HepG2 (cell line): ENCODE measurements around the gene ABTB2. TPM values are rescaled to one million over a fixed set of nuclear protein-coding genes. Genes with fewer than 3 reads are reported as not detected.

Experiments used
- CEBPG ChIP-seq: IDR thresholded peaks from 2 replicates; pipeline ENCODE4 v1.6.1; 2016
- DPF2 ChIP-seq: sonication (generic); formaldehyde crosslinking; IDR thresholded peaks from 2 replicates; pipeline ENCODE4 v1.4.0; 2020; ENCODE audit warnings: mild to moderate bottlenecking, low read depth, missing genetic modification reagents, borderline replicate concordance
- FOXA3 ChIP-seq: IDR thresholded peaks from 2 replicates; pipeline ENCODE4 v1.6.1; 2016; ENCODE audit warnings: missing genetic modification reagents, missing compliant biosample characterization
- HMG20B ChIP-seq: conservative IDR thresholded peaks from 2 replicates; pipeline ENCODE4 v1.6.1; 2016; ENCODE audit warnings: missing genetic modification reagents, missing compliant biosample characterization
- HNF4A ChIP-seq: sonication (generic); formaldehyde crosslinking; IDR thresholded peaks from 2 replicates; pipeline ENCODE4 v1.4.0; 2020; ENCODE audit warnings: missing genetic modification reagents
- HNRNPL ChIP-seq: fragments of 200-400 bp; formaldehyde crosslinking; IDR thresholded peaks from 2 replicates; pipeline ENCODE4 v1.6.1; 2017; ENCODE audit warnings: mild to moderate bottlenecking, low read depth, low read length
- KDM1A ChIP-seq: IDR thresholded peaks from 2 replicates; pipeline ENCODE4 v1.6.1; 2016; ENCODE audit warnings: missing compliant biosample characterization
- MEF2D ChIP-seq: sonication (generic); formaldehyde crosslinking; IDR thresholded peaks from 2 replicates; pipeline ENCODE4 v1.5.1; 2020; ENCODE audit warnings: mild to moderate bottlenecking, missing genetic modification reagents
- MEIS1 ChIP-seq: sonication (generic); formaldehyde crosslinking; IDR thresholded peaks from 2 replicates; pipeline ENCODE4 v1.9.0; 2021; ENCODE audit warnings: mild to moderate bottlenecking, missing genetic modification reagents, moderate library complexity, borderline replicate concordance
- NCOA1 ChIP-seq: sonication (generic); formaldehyde crosslinking; IDR thresholded peaks from 2 replicates; pipeline ENCODE4 v1.9.0; 2021; ENCODE audit warnings: missing genetic modification reagents
- NFYC ChIP-seq: IDR thresholded peaks from 2 replicates; pipeline ENCODE4 v1.6.1; 2016; ENCODE audit warnings: missing genetic modification reagents, missing compliant biosample characterization
- ZFP62 ChIP-seq: sonication (generic); formaldehyde crosslinking; IDR thresholded peaks from 2 replicates; pipeline ENCODE4 v1.4.0; 2020; ENCODE audit warnings: missing genetic modification reagents
- ZNF44 ChIP-seq: sonication (generic); formaldehyde crosslinking; IDR thresholded peaks from 2 replicates; pipeline ENCODE4 v1.5.1; 2020; ENCODE audit warnings: mild to moderate bottlenecking, missing genetic modification reagents
- ZNF557 ChIP-seq: sonication (generic); formaldehyde crosslinking; IDR thresholded peaks from 2 replicates; pipeline ENCODE4 v1.4.0; 2020; ENCODE audit warnings: missing genetic modification reagents
- ZNF644 ChIP-seq: IDR thresholded peaks from 2 replicates; pipeline ENCODE4 v1.6.1; 2016; ENCODE audit warnings: low read depth
- ZNF839 ChIP-seq: sonication (generic); formaldehyde crosslinking; IDR thresholded peaks from 2 replicates; pipeline ENCODE4 v1.4.0; 2020; ENCODE audit warnings: missing genetic modification reagents, mild to moderate bottlenecking, borderline replicate concordance
- polyA plus RNA-seq, 8 experiments: library from polyadenylated mRNA; depleted of rRNA in 3 of 8; stranded (reverse) in 7 of 8; unstranded in 1 of 8; fragments of >200 nt; fragmentation: Illumina TruSeq in 4 of 8; extraction: Trizol in 4 of 8; gene quantifications; 2 replicates each; pipeline versions ENCODE4 v1.2.1 to v1.2.3, GENCODE V29; 2011 to 2016; ENCODE audit warnings: low read depth in 4 of 8, missing spikeins in 1 of 8, mixed read lengths in 1 of 8; ENCODE audit not compliant: insufficient read depth in 1 of 8
- total RNA-seq, 5 experiments: library from RNA; depleted of rRNA; stranded (reverse); fragments of >200 nt; fragmentation: Illumina TruSeq; extraction: Trizol; gene quantifications; 2 replicates each; pipeline ENCODE4 v1.2.3, GENCODE V29; 2016; ENCODE audit warnings: low read depth in 1 of 5
- TF ChIP-seq, protein P1 (sequence below): sonication (generic); formaldehyde crosslinking; IDR thresholded peaks from 2 replicates; pipeline ENCODE4 v1.5.1; 2020; ENCODE audit warnings: mild to moderate bottlenecking, missing genetic modification reagents, borderline replicate concordance
- TF ChIP-seq, protein P2 (sequence below): sonication (generic); formaldehyde crosslinking; IDR thresholded peaks from 2 replicates; pipeline ENCODE4 v1.4.0; 2020; ENCODE audit warnings: mild to moderate bottlenecking, missing genetic modification reagents
- TF ChIP-seq, protein P3 (sequence below): sonication (generic); formaldehyde crosslinking; IDR thresholded peaks from 2 replicates; pipeline ENCODE4 v1.5.1; 2020; ENCODE audit warnings: missing genetic modification reagents, mild to moderate bottlenecking, borderline replicate concordance
- TF ChIP-seq, protein P4 (sequence below): sonication (generic); formaldehyde crosslinking; IDR thresholded peaks from 2 replicates; pipeline ENCODE4 v1.8.1; 2023; ENCODE audit warnings: mild to moderate bottlenecking, missing genetic modification reagents, borderline replicate concordance
- TF ChIP-seq, protein P5 (sequence below): sonication (generic); formaldehyde crosslinking; IDR thresholded peaks from 2 replicates; pipeline ENCODE4 v1.8.1; 2023; ENCODE audit warnings: mild to moderate bottlenecking, inconsistent platforms, moderate library complexity, missing genetic modification reagents, borderline replicate concordance

The ABTB2 gene
- total and polyA plus RNA-seq, 2 of the 13 experiments (the other 11 are each of a cell fraction or from before 2014, with no cell fraction given), result 5.1 to 15.4 TPM

DNA sequence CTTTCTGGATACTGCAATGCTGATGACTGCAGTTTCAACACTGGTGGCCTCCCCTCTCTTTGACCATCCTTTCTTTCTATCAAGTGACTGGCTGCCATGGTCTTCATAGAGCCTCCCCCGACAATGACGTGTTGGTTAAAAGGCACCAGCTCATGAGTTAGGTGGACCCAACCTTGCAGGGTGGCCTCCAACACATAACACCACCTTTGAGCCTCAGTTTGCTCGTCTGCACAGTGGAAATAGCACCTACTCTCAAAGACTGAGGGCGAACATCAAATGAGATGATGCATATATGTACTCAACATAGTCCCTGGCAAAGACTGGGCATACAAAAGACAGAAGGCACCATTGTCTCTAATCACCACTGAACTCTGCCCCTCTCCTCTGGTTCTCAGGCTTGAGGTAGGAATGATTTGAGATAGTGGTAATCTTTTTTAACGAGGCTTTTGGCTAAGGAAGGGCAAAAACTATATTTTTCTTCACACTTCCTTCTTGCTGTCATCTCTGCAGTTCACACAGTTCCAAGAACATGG lies 133.3 kb downstream of the ABTB2 start (continued):
- TF ChIP-seq, protein P1, sequence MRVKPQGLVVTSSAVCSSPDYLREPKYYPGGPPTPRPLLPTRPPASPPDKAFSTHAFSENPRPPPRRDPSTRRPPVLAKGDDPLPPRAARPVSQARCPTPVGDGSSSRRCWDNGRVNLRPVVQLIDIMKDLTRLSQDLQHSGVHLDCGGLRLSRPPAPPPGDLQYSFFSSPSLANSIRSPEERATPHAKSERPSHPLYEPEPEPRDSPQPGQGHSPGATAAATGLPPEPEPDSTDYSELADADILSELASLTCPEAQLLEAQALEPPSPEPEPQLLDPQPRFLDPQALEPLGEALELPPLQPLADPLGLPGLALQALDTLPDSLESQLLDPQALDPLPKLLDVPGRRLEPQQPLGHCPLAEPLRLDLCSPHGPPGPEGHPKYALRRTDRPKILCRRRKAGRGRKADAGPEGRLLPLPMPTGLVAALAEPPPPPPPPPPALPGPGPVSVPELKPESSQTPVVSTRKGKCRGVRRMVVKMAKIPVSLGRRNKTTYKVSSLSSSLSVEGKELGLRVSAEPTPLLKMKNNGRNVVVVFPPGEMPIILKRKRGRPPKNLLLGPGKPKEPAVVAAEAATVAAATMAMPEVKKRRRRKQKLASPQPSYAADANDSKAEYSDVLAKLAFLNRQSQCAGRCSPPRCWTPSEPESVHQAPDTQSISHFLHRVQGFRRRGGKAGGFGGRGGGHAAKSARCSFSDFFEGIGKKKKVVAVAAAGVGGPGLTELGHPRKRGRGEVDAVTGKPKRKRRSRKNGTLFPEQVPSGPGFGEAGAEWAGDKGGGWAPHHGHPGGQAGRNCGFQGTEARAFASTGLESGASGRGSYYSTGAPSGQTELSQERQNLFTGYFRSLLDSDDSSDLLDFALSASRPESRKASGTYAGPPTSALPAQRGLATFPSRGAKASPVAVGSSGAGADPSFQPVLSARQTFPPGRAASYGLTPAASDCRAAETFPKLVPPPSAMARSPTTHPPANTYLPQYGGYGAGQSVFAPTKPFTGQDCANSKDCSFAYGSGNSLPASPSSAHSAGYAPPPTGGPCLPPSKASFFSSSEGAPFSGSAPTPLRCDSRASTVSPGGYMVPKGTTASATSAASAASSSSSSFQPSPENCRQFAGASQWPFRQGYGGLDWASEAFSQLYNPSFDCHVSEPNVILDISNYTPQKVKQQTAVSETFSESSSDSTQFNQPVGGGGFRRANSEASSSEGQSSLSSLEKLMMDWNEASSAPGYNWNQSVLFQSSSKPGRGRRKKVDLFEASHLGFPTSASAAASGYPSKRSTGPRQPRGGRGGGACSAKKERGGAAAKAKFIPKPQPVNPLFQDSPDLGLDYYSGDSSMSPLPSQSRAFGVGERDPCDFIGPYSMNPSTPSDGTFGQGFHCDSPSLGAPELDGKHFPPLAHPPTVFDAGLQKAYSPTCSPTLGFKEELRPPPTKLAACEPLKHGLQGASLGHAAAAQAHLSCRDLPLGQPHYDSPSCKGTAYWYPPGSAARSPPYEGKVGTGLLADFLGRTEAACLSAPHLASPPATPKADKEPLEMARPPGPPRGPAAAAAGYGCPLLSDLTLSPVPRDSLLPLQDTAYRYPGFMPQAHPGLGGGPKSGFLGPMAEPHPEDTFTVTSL (CRISPR knock-in tag), result no peak
- TF ChIP-seq, protein P2, sequence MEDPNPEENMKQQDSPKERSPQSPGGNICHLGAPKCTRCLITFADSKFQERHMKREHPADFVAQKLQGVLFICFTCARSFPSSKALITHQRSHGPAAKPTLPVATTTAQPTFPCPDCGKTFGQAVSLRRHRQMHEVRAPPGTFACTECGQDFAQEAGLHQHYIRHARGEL (CRISPR knock-in tag), result no peak
- TF ChIP-seq HMG20B (CRISPR knock-in tag) (no peak), HNRNPL (0 out of 2 replicates have a peak, but pooled peaks have one; percentile 56), ZNF644 (peak; percentile 52; the same call in 1 of the 2 replicates), ZFP62 (CRISPR knock-in tag) (no peak), HNF4A (CRISPR knock-in tag) (peak; percentile 32), ZNF839 (CRISPR knock-in tag) (no peak), CEBPG (CRISPR knock-in tag) (no peak), MEF2D (CRISPR knock-in tag) (no peak), DPF2 (CRISPR knock-in tag) (0 out of 2 replicates have a peak, but pooled peaks have one; percentile 26), KDM1A (CRISPR knock-in tag) (0 out of 2 replicates have a peak, but pooled peaks have one; percentile 53), ZNF44 (CRISPR knock-in tag) (no peak), NCOA1 (CRISPR knock-in tag) (no peak), NFYC (CRISPR knock-in tag) (no peak), MEIS1 (no peak), FOXA3 (CRISPR knock-in tag) (no peak), ZNF557 (CRISPR knock-in tag) (no peak)
- TF ChIP-seq, protein P3, sequence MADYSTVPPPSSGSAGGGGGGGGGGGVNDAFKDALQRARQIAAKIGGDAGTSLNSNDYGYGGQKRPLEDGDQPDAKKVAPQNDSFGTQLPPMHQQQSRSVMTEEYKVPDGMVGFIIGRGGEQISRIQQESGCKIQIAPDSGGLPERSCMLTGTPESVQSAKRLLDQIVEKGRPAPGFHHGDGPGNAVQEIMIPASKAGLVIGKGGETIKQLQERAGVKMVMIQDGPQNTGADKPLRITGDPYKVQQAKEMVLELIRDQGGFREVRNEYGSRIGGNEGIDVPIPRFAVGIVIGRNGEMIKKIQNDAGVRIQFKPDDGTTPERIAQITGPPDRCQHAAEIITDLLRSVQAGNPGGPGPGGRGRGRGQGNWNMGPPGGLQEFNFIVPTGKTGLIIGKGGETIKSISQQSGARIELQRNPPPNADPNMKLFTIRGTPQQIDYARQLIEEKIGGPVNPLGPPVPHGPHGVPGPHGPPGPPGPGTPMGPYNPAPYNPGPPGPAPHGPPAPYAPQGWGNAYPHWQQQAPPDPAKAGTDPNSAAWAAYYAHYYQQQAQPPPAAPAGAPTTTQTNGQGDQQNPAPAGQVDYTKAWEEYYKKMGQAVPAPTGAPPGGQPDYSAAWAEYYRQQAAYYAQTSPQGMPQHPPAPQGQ (CRISPR knock-in tag), result no peak
- TF ChIP-seq, protein P4, sequence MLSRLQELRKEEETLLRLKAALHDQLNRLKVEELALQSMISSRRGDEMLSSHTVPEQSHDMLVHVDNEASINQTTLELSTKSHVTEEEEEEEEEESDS, result no peak
- TF ChIP-seq, protein P5, sequence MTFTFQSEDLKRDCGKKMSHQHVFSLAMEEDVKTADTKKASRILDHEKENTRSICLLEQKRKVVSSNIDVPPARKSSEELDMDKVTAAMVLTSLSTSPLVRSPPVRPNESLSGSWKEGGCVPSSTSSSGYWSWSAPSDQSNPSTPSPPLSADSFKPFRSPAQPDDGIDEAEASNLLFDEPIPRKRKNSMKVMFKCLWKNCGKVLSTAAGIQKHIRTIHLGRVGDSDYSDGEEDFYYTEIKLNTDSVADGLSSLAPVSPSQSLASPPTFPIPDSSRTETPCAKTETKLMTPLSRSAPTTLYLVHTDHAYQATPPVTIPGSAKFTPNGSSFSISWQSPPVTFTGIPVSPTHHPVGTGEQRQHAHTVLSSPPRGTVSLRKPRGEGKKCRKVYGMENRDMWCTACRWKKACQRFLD (CRISPR knock-in tag), result no peak
